ENCODE measurements around the gene GRIK4.
"Not testable (repeated sequence)": the region's sequence is repeated elsewhere in the genome, so short reads cannot be mapped to it uniquely, and the experiment has no call there.

Gene GRIK4, protein sequence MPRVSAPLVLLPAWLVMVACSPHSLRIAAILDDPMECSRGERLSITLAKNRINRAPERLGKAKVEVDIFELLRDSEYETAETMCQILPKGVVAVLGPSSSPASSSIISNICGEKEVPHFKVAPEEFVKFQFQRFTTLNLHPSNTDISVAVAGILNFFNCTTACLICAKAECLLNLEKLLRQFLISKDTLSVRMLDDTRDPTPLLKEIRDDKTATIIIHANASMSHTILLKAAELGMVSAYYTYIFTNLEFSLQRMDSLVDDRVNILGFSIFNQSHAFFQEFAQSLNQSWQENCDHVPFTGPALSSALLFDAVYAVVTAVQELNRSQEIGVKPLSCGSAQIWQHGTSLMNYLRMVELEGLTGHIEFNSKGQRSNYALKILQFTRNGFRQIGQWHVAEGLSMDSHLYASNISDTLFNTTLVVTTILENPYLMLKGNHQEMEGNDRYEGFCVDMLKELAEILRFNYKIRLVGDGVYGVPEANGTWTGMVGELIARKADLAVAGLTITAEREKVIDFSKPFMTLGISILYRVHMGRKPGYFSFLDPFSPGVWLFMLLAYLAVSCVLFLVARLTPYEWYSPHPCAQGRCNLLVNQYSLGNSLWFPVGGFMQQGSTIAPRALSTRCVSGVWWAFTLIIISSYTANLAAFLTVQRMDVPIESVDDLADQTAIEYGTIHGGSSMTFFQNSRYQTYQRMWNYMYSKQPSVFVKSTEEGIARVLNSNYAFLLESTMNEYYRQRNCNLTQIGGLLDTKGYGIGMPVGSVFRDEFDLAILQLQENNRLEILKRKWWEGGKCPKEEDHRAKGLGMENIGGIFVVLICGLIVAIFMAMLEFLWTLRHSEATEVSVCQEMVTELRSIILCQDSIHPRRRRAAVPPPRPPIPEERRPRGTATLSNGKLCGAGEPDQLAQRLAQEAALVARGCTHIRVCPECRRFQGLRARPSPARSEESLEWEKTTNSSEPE

DNA sequence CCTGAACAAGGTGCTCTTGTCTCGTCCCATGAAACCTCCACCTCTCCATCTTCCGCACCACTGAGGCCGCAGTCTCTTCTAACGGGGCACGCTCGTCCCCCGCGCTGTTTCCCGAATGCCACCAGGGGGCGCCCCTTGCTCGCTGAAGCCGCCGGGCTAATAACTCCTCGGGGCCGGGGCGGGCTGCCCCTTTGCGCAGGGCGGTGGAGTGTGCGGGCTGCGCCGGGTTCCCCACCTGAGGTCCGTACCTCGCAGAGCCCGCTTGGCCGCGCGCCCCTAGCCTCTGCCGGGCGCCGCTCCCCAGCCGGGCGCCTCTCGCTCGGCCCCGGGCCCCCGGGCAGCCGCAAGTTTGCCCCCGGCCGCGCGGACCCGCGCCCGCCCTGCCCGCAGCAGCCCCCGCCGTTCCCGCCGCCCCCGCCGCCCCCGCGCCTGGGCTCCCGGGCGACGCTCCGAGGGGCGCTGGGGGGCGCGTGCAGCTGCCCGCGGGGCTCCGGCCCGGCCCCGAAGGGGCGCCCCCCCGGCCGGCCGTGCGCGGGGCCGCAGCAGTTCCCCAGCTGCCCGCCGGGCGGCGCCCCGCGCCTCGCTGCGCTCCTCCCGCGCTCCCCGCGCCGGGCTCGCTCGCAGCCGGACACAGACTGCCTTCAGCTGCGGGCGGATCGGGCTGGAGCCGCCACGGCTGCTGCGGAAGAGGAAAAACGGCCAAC, at the start of gene GRIK4:
Gene GRIK4, plus strand, starts transcription at position 633 of the 704 bp plus-strand sequence. CDS start 148,571 bp downstream, outside the sequence.
- peak; percentile 48 to 73 (median 56) for DNase-seq

DNA sequence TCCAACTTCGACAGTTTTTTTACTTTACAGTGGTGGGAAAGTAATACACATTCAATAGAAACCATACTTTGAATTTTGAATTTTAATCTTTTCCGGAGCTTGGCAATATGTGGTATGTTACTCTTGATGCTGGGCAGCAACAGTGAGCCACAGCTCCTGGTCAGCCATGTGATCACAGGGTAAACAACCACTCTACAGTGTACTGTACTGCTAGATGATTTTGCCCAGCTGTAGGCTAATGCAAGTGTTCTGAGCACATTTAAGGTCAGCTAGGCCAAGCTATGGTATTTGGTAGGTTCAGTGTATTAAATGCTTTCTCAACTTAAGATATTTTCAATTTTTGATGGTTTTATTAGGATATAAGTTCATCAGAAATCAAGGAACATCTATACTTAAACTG, 48.7 kb upstream of the GRIK4 start:
- DNase-seq: no peak

DNA sequence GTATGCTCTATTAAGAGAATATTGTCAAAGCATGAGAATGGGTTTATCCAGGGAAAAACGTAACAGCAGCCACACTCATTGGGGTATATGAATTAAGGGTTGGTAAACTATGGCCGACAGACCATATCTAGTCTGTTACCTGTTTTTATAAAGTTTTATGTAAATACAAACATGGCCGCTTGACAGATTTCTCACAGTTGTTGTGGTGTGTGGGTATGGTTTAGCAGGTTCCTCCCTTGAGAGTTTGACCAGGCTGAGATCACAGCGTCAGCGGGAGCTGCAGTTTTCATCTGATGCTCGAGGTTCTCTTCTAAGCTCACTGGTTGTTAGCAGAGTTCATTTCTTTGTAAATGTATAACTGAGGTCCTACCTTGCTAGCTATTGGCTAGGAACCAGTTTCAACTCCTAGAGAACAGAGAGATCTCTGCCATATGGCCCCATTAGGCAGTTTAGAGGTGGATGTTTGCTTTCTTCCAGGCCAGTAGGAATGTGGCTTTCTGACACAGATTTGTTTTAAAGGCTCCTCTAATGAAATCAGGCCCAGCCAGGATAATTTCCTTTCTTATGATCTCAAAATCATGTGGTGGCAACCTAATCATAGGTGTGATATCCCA, 45.5 kb upstream of the GRIK4 start:
- DNase-seq: no peak

DNA sequence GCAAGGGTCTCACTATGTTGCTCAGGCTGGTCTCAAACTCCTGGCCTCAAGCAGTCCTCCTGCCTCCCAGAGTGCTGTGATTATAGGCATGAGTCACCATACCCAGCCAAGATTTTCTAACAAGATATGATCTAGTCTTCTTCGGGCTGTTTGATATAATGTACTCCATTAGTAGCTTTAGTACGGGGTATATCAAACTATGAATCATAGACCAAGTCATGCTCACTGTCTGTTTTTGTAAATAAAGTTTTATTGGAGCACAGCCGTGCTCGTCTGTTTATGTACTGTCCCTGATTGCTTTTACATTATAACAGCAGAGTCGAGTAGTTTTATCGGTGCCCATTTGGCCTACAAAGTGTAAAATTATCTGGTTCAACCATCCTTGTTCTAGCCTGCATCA, 43.9 kb upstream of the GRIK4 start:
- DNase-seq: no peak

DNA sequence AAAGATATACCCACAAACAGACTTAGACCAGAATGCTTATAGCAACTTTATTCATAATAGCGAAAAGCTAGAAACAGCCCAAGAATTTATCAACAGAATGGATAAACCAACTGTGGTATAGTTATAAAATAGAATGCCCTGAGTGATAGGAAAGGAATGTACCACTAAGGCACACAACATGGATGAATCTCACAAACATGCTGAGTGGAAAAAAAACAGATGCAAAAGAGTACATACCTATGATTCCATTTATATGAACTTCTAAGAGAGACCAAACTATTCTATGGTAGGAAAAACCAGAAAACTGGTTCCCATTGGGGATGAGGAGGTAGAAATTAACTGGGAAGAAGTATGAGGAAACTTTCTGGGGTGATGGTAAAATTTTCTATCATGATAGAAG, 40.4 kb upstream of the GRIK4 start:
- no peak for DNase-seq

DNA sequence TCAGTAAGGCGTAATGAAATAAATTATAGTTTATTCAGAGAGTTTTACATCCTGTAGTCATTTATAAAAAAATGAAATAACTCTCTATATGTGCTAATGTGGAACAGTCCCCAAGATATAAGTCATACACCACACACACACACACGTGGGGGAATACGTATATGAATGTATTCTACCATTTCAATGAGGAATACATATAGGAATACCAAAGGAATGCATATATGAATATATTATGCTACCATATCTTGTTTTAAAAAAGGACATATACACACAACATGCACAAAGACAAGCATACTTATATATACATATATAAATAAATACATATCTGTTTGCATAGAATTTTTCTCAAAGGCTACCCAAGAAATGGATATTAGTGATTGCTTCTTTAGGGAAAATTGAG, 39.6 kb upstream of the GRIK4 start:
- no peak for DNase-seq

DNA sequence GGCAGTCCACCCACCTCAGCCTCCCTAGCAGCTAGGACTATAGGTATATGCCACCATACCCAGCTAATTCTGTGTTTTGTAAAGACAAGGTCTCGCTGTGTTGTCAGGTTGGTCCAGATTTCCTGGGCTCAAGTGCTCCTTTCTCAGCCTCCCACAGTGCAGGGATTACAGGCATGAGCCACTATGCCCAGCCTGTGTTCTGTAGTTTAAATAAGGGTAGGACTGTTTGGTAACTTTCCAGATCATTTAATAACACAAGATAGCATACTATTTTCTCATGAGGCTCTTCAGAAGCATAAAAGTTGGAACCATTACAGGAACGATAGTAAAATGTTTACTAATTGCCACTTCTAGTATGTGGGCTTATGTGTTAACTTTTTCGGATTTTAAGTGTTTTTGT, 38.0 kb upstream of the GRIK4 start:
- DNase-seq: no peak

DNA sequence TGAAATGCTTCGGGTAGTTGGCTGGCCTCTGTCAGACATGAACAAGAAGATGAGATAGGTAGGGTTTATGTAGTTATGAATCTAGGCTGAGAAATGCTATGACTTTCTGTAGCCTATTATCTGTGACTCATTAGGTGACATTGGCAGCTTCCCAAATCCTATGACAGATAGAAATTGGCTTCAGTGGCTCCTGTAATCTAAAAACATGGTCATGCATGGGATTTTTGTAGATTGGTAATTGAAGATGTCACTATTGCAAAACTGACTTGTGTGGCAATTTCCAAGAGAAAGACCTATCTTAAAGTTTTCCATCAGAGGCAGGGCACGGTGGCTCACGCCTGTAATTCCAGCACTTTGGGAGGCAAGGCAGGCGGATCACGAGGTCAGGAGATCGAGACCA, 29.4 kb upstream of the GRIK4 start:
- DNase-seq: no peak

DNA sequence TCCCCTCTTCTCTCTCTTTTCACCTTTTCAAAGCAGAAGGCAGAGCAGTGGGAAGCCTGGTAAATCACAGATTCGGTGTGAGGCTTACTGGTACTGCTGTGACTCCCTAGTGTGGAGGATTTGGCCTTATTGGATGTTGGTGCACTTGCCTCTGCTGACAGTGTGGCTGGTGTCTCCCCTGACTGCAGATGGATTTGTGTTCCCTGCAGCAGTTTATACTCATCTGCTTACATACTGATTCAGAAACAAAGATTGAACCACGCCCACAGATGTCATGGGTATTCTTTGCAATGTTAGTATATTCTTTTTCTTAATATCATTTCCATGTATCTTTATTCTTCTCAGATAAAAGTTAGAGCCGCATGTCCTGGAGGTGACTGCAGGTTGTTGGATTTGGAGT, 26.8 kb upstream of the GRIK4 start:
- DNase-seq: no peak

DNA sequence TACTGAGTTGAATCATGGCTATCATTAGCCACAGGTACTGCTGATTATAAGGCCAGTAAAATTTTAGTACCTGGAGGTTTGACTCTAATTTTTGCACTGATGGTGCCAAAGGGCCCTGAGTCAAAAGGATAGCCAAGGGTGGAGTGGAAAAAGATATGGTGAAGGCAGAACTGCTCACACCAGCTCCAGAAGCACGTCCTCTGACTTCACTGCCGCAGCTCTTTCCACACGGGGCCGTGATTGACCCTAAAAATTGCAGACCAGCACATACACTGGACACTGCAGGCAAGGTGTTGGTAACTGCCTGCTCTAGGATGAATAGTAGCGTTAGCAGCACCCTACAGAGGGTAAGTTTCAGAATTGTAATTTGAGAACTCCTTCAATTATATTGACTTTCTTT, 25.4 kb upstream of the GRIK4 start:
- DNase-seq: no peak

DNA sequence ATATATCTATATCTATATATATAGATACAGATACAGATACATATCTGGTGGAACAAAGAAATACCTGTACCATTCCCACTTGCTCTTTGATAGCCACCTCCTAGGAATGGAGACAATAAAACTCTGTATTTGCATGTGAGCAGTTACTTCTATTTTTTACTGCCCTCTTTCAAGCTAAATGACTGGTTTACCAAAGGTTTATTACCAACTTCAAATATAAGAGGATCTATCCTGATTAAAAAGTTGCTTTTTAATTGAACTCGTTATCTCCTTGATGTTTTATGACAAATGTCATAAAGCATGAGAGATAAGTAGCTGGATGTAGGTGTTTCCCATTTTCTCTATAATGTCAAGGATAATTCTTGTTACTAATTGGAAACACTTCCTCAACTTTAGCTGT, 21.7 kb upstream of the GRIK4 start:
- no peak for DNase-seq

DNA sequence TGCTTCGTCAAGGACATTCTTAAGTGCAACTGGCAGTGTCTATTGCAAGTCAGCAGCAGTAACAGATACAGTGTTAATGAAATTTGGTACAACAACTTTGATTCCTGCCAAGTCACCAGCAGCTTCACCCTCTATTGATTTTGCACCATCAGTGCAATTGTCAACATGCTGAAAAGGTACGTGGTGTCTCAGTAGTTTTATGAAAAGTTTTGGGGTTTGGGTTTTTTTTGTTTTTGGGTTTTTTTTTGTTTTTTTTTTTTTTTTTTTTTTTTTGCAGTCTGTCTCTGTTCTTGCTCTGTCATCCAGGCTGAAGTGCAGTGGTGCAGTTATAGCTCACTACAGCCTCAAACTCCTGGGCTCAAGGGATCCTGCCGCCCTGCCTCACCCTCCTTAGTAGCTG, 19.1 kb upstream of the GRIK4 start:
- DNase-seq: no peak

DNA sequence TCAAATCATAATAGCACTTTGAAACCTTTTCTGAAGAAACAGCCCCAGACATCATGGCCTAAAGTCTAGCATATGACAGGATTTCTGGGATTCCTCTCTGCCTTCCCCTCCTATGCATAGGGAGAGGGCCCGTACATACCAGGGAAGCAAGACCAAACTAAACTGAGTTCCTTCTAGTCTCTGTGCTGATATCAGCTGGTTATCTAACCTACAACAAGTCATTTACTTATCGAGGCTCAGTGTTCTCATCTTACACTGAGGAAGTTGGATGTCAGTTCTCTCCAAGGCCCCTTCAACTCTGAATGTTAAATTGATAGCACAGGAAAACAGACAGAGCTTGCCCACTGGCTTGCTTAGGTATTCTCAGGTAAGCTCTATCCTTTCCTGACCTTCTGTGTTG, 17.0 kb upstream of the GRIK4 start:
- DNase-seq: no peak

DNA sequence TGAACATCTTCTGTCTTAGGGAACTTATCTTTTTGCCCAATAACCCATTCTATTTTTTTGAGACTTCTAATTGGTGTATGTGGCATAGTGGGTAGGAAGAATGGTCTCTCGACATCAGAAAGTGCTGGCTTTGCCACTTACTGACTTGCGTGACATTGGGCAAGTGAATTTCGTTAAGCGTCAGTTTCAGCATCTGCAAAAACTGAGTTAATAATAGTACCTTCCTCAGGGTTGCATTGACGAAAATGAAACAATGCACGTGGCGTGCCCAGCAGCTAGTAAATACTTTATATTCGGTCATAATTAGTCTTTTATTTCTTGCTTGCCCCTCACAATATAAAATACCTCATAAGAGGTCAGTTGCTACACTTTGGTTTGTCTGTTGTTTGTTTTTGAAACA, 12.5 kb upstream of the GRIK4 start:
- no peak for DNase-seq

DNA sequence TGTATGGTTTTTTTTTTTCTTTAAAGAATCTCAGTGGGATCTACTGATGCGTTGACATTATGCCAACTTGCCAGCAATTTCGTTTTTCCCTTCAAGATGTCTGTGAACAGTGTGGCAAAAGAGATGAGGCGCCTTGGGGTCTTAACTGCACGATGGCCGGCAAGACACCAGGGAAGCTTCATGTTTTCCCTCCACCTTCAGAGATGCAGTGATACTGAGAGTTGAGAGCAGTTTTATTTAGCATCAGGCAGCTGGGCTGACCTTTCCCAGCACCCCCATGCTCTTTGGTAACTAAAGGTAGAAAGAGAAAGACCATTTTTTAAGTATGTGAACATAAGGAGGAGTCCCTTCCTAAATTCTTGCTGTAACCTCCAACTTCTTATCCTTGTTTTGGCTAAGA, 11.7 kb upstream of the GRIK4 start:
- no peak for DNase-seq

DNA sequence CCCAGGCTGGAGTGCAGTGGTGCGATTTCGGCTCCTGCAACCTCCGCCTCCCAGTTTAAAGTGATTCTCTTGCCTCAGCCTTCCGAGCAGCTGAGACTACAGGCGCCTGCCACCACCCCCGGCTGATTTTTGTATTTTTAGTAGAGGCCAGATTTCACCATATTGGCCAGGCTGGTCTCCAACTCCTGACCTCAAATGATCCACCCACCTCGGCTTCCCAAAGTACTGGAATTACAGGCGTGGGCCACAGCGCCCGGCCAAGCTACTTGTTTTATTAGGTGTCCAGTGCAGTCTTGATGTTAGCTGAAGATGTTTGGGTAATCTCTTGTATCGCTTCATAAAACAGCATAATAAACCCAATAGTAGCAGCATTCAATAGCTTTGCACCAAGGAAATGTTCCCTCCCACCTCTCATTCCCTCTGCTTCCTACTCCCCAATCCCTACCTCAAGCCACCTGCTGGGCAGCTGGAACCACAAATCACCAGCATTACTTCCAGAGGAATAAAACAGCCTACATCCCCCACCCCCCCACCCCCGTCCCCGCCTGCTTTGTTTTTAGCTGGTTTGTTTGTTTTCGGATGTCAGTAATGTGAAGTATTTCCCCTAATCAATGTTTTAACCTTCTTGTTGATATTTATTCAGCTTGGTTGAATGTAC, 11.0 kb upstream of the GRIK4 start:
- DNase-seq: no peak

DNA sequence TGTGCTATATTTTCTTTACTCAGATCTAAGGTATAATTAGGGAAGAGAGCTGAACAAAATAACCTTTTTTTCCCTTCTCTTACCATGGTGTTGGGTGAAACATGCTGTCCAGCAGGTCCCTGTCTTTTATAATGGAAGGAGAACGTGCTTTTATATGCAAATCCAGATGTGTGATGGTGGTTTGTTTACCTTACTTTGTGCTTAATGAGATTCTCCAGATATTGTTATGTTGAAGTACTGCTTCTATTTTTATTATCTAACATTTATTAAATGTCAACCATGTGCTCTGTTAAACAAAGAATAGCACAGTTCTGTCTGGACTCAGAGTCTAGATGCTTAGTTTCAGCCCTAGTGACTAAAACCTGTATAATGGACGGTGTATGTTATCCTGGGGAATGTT, 10.1 kb upstream of the GRIK4 start:
- no peak for DNase-seq

DNA sequence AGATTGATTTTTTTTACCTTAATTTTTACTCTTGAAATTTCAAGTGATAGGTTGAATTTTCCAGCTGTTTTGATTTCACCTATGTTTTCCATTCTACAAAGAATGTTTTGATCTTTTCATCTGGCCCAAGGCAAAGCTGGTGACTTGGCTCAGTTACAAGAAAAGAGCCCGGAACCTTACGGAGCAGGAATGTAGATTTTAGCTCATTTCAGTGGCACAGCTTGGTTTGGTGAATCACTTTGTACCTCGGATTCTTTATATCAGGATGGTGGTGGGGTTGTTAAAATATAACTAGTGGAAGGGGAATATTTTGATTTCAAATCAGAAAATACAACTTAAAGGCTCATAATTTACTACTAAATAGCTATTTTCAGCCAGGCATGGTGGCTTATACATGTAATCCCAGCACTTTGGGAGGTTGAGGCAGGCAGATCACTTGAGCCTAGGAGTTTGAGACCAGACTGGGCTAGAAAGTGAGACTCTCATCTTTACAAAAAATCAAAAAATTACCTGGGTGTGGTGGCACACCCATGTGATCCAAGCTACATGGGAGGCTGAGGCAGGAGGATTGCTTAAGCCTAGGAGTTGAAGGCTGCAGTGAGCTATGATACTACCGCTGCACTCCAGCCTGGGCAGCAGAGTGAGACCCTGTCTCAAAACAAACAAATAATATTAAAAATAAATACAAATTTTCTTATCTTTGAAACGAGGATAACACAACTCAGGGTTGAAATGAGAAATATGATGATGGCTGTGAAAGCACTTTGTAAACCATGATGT, 9.4 kb upstream of the GRIK4 start:
- DNase-seq: no peak

DNA sequence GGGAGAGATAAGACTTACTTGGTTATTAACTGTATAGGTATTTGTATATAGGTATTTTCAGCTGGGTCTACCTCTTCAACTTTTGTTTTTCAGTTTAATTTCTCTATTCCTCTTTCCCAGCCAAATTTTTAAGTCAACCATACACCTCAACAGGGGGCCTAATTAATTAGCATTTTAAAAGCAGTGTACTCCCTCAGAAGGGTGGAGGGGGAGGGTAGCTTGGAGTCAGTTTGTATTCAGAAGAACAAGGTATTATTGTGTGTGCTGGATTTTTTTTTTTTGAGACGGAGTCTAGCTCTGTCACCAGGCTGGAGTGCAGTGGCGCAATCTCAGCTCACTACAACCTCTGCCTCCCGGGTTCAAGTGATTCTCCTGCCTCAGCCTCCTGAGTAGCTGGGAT, 8.0 kb upstream of the GRIK4 start:
- not testable (repeated sequence) for DNase-seq

DNA sequence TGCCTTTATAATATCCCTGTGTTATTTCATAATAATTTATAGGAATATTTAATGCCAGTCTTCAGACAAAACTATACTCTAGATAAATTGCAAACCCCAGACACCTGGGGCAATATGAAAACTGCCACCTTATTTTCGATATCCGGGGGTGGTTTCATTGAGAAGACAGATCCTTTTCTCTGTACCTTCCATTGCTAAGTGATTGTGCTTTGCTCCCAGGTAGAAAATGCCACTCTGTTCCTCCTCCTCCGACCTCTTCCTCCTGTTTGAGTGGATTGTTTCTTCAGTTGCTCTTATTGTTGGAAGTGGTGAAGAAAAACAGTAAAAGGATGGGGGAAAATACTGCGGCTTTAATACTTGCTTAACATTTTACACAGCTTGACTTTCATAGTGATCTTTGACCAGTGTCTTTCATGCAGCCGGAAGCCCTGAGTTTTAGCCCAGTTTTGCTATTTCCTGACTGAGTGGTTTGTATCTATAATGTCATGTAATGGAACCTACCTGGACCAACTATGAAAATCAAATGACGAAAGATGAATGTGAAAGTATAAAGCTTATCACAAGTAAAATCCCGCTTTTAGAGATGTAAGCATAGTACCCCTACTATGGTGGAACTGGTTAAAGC, 5.6 kb upstream of the GRIK4 start:
- DNase-seq: no peak

All from activated naive CD4-positive, alpha-beta T cell (primary cell).